ENCODE measurements around the gene NODAL.

- TF ChIP-seq POLR2AphosphoS5 (IDR thresholded peaks at IDR 0.05; ENCODE audit: low read depth, low read length): no peak
- TF ChIP-seq, protein P1, sequence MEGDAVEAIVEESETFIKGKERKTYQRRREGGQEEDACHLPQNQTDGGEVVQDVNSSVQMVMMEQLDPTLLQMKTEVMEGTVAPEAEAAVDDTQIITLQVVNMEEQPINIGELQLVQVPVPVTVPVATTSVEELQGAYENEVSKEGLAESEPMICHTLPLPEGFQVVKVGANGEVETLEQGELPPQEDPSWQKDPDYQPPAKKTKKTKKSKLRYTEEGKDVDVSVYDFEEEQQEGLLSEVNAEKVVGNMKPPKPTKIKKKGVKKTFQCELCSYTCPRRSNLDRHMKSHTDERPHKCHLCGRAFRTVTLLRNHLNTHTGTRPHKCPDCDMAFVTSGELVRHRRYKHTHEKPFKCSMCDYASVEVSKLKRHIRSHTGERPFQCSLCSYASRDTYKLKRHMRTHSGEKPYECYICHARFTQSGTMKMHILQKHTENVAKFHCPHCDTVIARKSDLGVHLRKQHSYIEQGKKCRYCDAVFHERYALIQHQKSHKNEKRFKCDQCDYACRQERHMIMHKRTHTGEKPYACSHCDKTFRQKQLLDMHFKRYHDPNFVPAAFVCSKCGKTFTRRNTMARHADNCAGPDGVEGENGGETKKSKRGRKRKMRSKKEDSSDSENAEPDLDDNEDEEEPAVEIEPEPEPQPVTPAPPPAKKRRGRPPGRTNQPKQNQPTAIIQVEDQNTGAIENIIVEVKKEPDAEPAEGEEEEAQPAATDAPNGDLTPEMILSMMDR (IDR thresholded peaks at IDR 0.05): no peak
- TF ChIP-seq, protein P2, sequence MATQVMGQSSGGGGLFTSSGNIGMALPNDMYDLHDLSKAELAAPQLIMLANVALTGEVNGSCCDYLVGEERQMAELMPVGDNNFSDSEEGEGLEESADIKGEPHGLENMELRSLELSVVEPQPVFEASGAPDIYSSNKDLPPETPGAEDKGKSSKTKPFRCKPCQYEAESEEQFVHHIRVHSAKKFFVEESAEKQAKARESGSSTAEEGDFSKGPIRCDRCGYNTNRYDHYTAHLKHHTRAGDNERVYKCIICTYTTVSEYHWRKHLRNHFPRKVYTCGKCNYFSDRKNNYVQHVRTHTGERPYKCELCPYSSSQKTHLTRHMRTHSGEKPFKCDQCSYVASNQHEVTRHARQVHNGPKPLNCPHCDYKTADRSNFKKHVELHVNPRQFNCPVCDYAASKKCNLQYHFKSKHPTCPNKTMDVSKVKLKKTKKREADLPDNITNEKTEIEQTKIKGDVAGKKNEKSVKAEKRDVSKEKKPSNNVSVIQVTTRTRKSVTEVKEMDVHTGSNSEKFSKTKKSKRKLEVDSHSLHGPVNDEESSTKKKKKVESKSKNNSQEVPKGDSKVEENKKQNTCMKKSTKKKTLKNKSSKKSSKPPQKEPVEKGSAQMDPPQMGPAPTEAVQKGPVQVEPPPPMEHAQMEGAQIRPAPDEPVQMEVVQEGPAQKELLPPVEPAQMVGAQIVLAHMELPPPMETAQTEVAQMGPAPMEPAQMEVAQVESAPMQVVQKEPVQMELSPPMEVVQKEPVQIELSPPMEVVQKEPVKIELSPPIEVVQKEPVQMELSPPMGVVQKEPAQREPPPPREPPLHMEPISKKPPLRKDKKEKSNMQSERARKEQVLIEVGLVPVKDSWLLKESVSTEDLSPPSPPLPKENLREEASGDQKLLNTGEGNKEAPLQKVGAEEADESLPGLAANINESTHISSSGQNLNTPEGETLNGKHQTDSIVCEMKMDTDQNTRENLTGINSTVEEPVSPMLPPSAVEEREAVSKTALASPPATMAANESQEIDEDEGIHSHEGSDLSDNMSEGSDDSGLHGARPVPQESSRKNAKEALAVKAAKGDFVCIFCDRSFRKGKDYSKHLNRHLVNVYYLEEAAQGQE (IDR thresholded peaks at IDR 0.05; ENCODE audit: insufficient read depth in 1 of 2, low read depth in 2 of 2, low read length in 1 of 2): no peak
- no peak for TF ChIP-seq SIN3A (IDR thresholded peaks at IDR 0.05; ENCODE audit: borderline replicate concordance, insufficient read depth, low read depth, low read length)
- TF ChIP-seq TCF7L2 (IDR thresholded peaks at IDR 0.05; ENCODE audit: low read depth, low read length): no peak
Measured at GRCh38 chr10:70458329-70459060, 17.0 kb upstream of the NODAL start.

Measured in Panc1 (cell line).